Prostate gland (tissue), 2 donors: ENCODE data around the gene SRPRB. TPM values are rescaled to one million over a fixed set of nuclear protein-coding genes. Genes with fewer than 3 reads are reported as not detected.

ENCODE experiments used
- DNase-seq: peaks from one replicate; pipeline ENCODE4 v3.0.0-alpha.2; 2019; ENCODE audit warnings: low spot score
- H3K27ac ChIP-seq, 2 donors: fragments of 200-600 bp; sonication (generic); 2 replicates each; pipeline ENCODE4 v1.5.1; 2017 to 2019
- H3K27me3 ChIP-seq: fragments of 200-600 bp; sonication (generic); replicated peaks from 2 replicates; pipeline ENCODE4 v1.5.1; 2019; ENCODE audit not compliant: insufficient read depth
- H3K36me3 ChIP-seq, 2 donors: fragments of 200-600 bp; sonication (generic); 1 replicate in 1 of 2; 2 replicates in 1 of 2; pipeline versions ENCODE4 v1.5.1 to v1.8.1; 2017 to 2019
- H3K4me1 ChIP-seq: fragments of 200-600 bp; sonication (generic); replicated peaks from 2 replicates; pipeline ENCODE4 v1.5.1; 2019
- H3K4me3 ChIP-seq, 2 donors: fragments of 200-600 bp; sonication (generic); 2 replicates each; pipeline ENCODE4 v1.5.1; 2017 to 2019
- H3K9me3 ChIP-seq: fragments of 200-600 bp; sonication (generic); 2 replicates; pipeline ENCODE4 v1.5.1; 2017
- CTCF ChIP-seq, 4 experiments: fragments of 200-600 bp in 2 of 4; fragments of 450-650 bp in 2 of 4; sonication (generic) in 2 of 4; IDR thresholded peaks; 1 replicate in 3 of 4; 2 replicates in 1 of 4; pipeline ENCODE4 v1.5.1; 2016 to 2019; ENCODE audit warnings: antibody characterized with exemption in 4 of 4, mild to moderate bottlenecking in 2 of 4, moderate library complexity in 2 of 4
- POLR2A ChIP-seq: fragments of 450-650 bp; IDR thresholded peaks from one replicate; pipeline ENCODE4 v1.6.1; 2016; ENCODE audit warnings: antibody characterized with exemption, mild to moderate bottlenecking
- POLR2AphosphoS5 ChIP-seq: sonication (generic); formaldehyde crosslinking; IDR thresholded peaks from one replicate; pipeline ENCODE4 v1.6.1; 2017; ENCODE audit warnings: antibody characterized with exemption
- WGBS: methylation state at CpG from one replicate; pipeline ENCODE4 v1.1.5; 2018; 5-methylcytosine and 5-hydroxymethylcytosine counted together
- intact Hi-C: fragments of 100-400 bp; cut with DNase I; formaldehyde crosslinking; loops from one replicate; pipeline ENCODE4 v1.14.2; 2022
- total RNA-seq, 2 donors: library from RNA; depleted of rRNA; stranded (reverse); fragments of >200 nt; gene quantifications; one replicate each; pipeline ENCODE4 v1.1.0, GENCODE V29; 2016

Gene SRPRB
- total RNA-seq, 2 donors from 2014 or later = 25.5 to 29.1 TPM

- intact Hi-C loops = loop anchor here (10.0 kb wide), 1 partner anchor 386 kb away; no protein-coding TSS in a partner anchor
- H3K36me3 ChIP-seq = no peaks in the 10 kb centered on the region
- H3K27ac ChIP-seq = no peak overlapping the region
- no peaks in the 10 kb centered on the region for H3K27me3 ChIP-seq
- no peaks in the 10 kb centered on the region for H3K4me1 ChIP-seq
- no peak for DNase-seq
- H3K9me3 ChIP-seq = no peaks in the 10 kb centered on the region
- H3K4me3 ChIP-seq = no peak overlapping the region
- WGBS = 78% methylated on average over 12 of the region's 12 CpGs
- TF ChIP-seq CTCF (IDR thresholded peaks at IDR 0.05) = no peak
- no peak for TF ChIP-seq POLR2A
- no peak for TF ChIP-seq POLR2AphosphoS5
These were observed 23.1 kb downstream of the SRPRB start for GRCh38 chr3:133828576-133829309.

GRCh38 chr3:133829310-133829707 lies 23.7 kb downstream of the SRPRB start:
- no peaks in the 10 kb centered on the region for H3K36me3 ChIP-seq

GRCh38 chr3:133830071-133830470 lies 24.5 kb downstream of the SRPRB start:
- 91% methylated on average over 3 of the region's 3 CpGs for WGBS
- Histone ChIP-seq H3K4me1 (no peaks in the 10 kb centered on the region), H3K27me3 (no peaks in the 10 kb centered on the region), H3K36me3 (no peaks in the 10 kb centered on the region), H3K27ac (no peak overlapping the region), H3K4me3 (no peak overlapping the region), H3K9me3 (no peaks in the 10 kb centered on the region)
- intact Hi-C loops = no loop called here
- DNase-seq = no peak
- TF ChIP-seq POLR2AphosphoS5 = no peak
- TF ChIP-seq POLR2A = no peak
- no peak for TF ChIP-seq CTCF (IDR thresholded peaks at IDR 0.05)

More at GRCh38 chr3:133829310-133829707, 23.7 kb downstream of the SRPRB start:
- Histone ChIP-seq H3K4me3 (no peak overlapping the region), H3K27me3 (no peaks in the 10 kb centered on the region), H3K9me3 (no peaks in the 10 kb centered on the region), H3K4me1 (no peaks in the 10 kb centered on the region), H3K27ac (no peak overlapping the region)
- DNase-seq = no peak
- WGBS = 70% methylated on average over 3 of the region's 3 CpGs
- TF ChIP-seq CTCF (IDR thresholded peaks at IDR 0.05) = no peak
- no peak for TF ChIP-seq POLR2A
- no peak for TF ChIP-seq POLR2AphosphoS5
- intact Hi-C loops = loop anchor here (10.0 kb wide), 1 partner anchor 385 kb away; no protein-coding TSS in a partner anchor

- H3K36me3 ChIP-seq = no peaks in the 10 kb centered on the region
- no peak overlapping the region for H3K27ac ChIP-seq
- TF ChIP-seq POLR2A = no peak
- no peak for TF ChIP-seq POLR2AphosphoS5
- no peaks in the 10 kb centered on the region for H3K4me1 ChIP-seq
- H3K27me3 ChIP-seq = no peaks in the 10 kb centered on the region
- H3K4me3 ChIP-seq = no peak overlapping the region
- no peak for DNase-seq
- no peaks in the 10 kb centered on the region for H3K9me3 ChIP-seq
- WGBS = 79% methylated on average over 13 of the region's 13 CpGs
- intact Hi-C loops = no loop called here
These were observed 26.6 kb downstream of the SRPRB start for GRCh38 chr3:133831966-133832801.

- TF ChIP-seq POLR2A (no peak), POLR2AphosphoS5 (no peak), CTCF (IDR thresholded peaks at IDR 0.05) (no peak)
- no peaks in the 10 kb centered on the region for H3K36me3 ChIP-seq
- DNase-seq = no peak
- H3K27me3 ChIP-seq = no peaks in the 10 kb centered on the region
- WGBS = 98% methylated on average over 10 of the region's 10 CpGs
- H3K4me1 ChIP-seq = no peaks in the 10 kb centered on the region
- no peaks in the 10 kb centered on the region for H3K9me3 ChIP-seq
- intact Hi-C loops = no loop called here
- no peak overlapping the region for H3K27ac ChIP-seq
- H3K4me3 ChIP-seq = no peak overlapping the region
These were observed 27.2 kb downstream of the SRPRB start for GRCh38 chr3:133832802-133833144.
